Ovary (tissue), 9 donors: ENCODE measurements around the gene EFNA4. TPM values are rescaled to one million over a fixed set of nuclear protein-coding genes. Genes with fewer than 3 reads are reported as not detected.

ENCODE experiments used
- DNase-seq, 5 donors: peaks; one replicate each; pipeline ENCODE4 v3.0.0-alpha.2; 2019 to 2020
- H3K27ac ChIP-seq, 2 donors: fragments of 200-600 bp; one replicate each; pipeline versions ENCODE4 v1.5.1 to v1.8.0; 2019 to 2022
- H3K27me3 ChIP-seq: fragments of 200-600 bp; one replicate; pipeline ENCODE4 v1.8.0; 2022
- H3K36me3 ChIP-seq: fragments of 200-600 bp; sonication (generic); one replicate; pipeline ENCODE4 v1.5.1; 2019
- H3K4me1 ChIP-seq: one replicate; pipeline ENCODE4 v1.8.1; 2013; ENCODE audit warnings: mild to moderate bottlenecking, moderate library complexity; ENCODE audit not compliant: insufficient read depth
- H3K4me3 ChIP-seq: fragments of 200-600 bp; sonication (generic); one replicate; pipeline ENCODE4 v1.5.1; 2017
- H3K9me3 ChIP-seq, 2 donors: fragments of 200-600 bp in 1 of 2; sonication (generic) in 1 of 2; one replicate each; pipeline versions ENCODE4 v1.5.1 to v1.8.1; 2013 to 2019; ENCODE audit warnings: mild to moderate bottlenecking in 1 of 2, moderate library complexity in 1 of 2
- EP300 ChIP-seq: sonication (generic); formaldehyde crosslinking; IDR thresholded peaks from one replicate; pipeline ENCODE4 v1.6.1; 2017; ENCODE audit warnings: antibody characterized with exemption
- POLR2A ChIP-seq: fragments of 450-650 bp; IDR thresholded peaks from one replicate; pipeline ENCODE4 v1.6.1; 2017; ENCODE audit warnings: antibody characterized with exemption, mild to moderate bottlenecking, moderate library complexity
- WGBS, 3 donors: extraction: QIAGEN DNeasy Blood & Tissue Kit in 1 of 3; methylation state at CpG; one replicate each; pipeline versions ENCODE4 v1.1.5 to v1.1.7; 2013 to 2017; 5-methylcytosine and 5-hydroxymethylcytosine counted together
- intact Hi-C, 4 donors: fragments of 100-400 bp; cut with DNase I; formaldehyde crosslinking; loops; one replicate each; pipeline versions ENCODE4 v1.11.0 to v1.15.1; 2022 to 2023
- polyA plus RNA-seq, 2 donors: library from polyadenylated mRNA; stranded (reverse); fragments of 200-250 nt in 1 of 2; fragments of 350-450 nt in 1 of 2; fragmentation: Illumina TruSeq in 1 of 2; extraction: RNeasy Lipid Tissue Mini Kit (QIAGEN cat#74804) in 1 of 2; gene quantifications; one replicate each; pipeline ENCODE4 v1.2.3, GENCODE V29; 2013 to 2014
- total RNA-seq, 7 donors: library from RNA; depleted of rRNA in 2 of 7; stranded (reverse); fragments of >200 nt in 2 of 7; fragmentation: NEBNext Ultra II Directional in 3 of 7; extraction: Animal tissue kit (Norgen Biotek cat#: 25700) in 3 of 7; gene quantifications; one replicate each; pipeline versions ENCODE4 v1.1.0 to v1.2.4, GENCODE V29; 2016 to 2023
- TF ChIP-seq, protein P1 (sequence below), 3 donors: fragments of 450-650 bp in 2 of 3; fragments of 200-600 bp in 1 of 3; IDR thresholded peaks; one replicate each; pipeline versions ENCODE4 v1.5.1 to v1.8.0; 2016 to 2022; ENCODE audit warnings: antibody characterized with exemption in 3 of 3, mild to moderate bottlenecking in 1 of 3
- donor health status: DM: no; HTN: no; CAD: no; lungs with moderate emphysema.
- donor health status: DM: no; HTN: no; CAD: no.
- donor health status: Bipolar disorder and iron deficiency.
- donor health status: DM: yes; HTN: yes; CAD: no.
- donor health status: DM: no; HTN: no; CAD: no.
- donor health status: DM: yes; HTN: yes; CAD: no.

EFNA4 gene
- total and polyA plus RNA-seq, 9 donors, result 7.3 to 14.1 (median 10.6) TPM

DNA sequence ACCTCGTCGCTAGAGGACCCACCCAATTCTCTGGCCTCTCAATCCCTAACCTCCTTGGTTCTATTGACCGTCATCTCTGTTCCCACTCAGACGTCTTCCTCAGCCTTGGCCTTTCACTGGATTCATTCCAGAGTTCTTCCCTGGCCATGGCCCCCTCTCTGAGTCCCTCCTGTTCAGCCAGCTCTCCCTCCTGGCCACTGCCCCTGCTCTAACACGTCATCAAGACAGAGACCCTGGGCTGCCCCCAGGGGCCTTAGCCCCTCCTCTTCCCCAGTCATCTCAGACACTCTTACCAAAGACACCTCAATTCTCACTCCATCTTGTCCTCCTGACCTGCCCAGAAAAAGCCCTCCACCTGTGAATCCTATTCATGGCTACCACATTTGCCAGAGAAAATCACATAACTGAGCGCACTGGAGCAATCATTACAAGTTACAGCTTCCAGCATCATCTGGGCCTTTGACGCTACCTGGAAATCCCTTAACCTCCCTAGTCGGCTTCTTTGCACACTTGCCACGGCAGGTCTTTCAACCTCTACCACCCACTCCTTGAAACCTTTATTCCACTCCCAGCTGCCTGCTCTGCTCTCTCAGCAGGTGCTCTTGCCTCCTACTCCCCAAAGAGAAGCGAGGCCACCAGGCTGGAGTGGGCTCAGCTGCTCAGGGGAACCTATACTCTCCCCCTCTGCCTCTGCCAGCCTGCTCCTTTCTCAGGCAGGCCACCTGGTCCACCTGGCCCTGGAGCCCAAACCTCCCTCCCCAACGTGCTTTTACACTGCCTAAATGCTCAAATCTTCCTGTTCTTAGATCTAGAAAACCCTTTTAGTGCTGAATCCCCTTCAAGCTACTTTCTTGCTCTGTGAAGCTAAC is 43.9 kb upstream of the EFNA4 start:
- Histone ChIP-seq H3K36me3 (no peaks in the 10 kb centered on the region), H3K27ac (no peak overlapping the region), H3K27me3 (no peaks in the 10 kb centered on the region), H3K4me3 (no peak overlapping the region), H3K4me1 (peaks cover 6% of the 10 kb centered on the region), H3K9me3 (no peaks in the 10 kb centered on the region)
- intact Hi-C loops, result loop anchor here in 1 of 4 donors (5.0 kb wide), 1 partner anchor 33 kb away; the partner anchor contains the start of gene ADAM15
- TF ChIP-seq, protein P1, sequence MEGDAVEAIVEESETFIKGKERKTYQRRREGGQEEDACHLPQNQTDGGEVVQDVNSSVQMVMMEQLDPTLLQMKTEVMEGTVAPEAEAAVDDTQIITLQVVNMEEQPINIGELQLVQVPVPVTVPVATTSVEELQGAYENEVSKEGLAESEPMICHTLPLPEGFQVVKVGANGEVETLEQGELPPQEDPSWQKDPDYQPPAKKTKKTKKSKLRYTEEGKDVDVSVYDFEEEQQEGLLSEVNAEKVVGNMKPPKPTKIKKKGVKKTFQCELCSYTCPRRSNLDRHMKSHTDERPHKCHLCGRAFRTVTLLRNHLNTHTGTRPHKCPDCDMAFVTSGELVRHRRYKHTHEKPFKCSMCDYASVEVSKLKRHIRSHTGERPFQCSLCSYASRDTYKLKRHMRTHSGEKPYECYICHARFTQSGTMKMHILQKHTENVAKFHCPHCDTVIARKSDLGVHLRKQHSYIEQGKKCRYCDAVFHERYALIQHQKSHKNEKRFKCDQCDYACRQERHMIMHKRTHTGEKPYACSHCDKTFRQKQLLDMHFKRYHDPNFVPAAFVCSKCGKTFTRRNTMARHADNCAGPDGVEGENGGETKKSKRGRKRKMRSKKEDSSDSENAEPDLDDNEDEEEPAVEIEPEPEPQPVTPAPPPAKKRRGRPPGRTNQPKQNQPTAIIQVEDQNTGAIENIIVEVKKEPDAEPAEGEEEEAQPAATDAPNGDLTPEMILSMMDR (IDR thresholded peaks at IDR 0.05), result no peak
- DNase-seq, result no peak
- 72 to 79% (median 75%) methylated on average over 11 of the region's 11 CpGs for WGBS, 3 donors

DNA sequence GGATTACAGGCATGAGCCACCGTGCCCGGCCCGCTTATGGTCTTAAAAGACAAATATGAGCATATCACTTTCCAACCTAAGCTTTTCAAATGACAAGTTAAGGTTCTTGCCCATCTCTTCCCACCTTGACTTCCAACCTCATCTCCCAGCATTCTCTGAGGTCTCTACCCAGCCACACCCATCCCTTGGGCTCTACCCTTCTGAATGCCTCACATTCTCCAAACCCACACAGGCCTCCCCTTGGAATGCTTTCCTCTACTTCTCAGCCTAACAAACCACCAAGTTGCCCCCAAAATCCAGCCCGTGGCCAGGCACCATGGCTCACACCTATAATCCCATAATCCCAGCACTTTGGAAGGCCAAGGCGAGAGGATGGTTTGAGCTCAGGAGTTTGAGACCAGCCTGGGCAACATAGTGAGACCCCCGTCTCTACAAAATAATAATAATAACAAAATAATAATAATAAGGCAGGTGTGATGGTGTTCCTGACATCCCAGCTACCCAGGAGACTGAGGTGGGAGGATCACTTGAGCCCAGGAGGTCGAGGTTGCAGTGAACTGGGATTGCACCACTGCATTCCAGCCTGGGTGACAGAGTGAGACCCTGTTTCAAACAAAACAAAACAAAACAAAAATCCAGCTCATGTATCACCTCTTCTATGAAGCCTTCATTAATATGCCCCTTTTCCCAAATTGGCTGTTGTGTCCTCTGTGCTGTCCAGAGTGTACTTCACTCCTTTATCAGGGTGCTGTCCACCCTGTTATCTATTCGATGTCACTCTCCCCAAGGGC is 41.2 kb upstream of the EFNA4 start:
- DNase-seq, result no peak
- Histone ChIP-seq H3K4me3 (no peak overlapping the region), H3K27me3 (no peaks in the 10 kb centered on the region), H3K36me3 (no peaks in the 10 kb centered on the region), H3K27ac (no peak overlapping the region), H3K4me1 (peaks cover 4% of the 10 kb centered on the region), H3K9me3 (no peaks in the 10 kb centered on the region)
- intact Hi-C loops, result no loop called here
- WGBS, 3 donors, result 78 to 85% (median 81%) methylated on average over 8 of the region's 8 CpGs
- TF ChIP-seq POLR2A, result no peak
- TF ChIP-seq, protein P1 (IDR thresholded peaks at IDR 0.05), result no peak
- no peak for TF ChIP-seq EP300

DNA sequence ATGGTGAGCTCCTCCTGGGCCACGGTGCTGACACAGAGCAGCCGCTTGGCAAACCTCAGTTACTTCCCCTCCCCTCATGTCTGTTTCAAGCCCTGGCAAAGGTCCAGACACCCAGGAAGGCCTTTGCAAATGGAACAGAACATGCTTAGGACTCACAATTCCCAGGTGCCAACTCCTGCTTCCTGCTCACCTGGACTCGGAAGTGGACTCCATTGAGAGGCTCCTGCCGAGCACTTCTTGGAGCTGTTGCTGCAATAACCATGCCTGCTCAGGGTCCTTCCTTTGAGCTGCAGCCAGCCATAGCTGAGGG is 40.7 kb upstream of the EFNA4 start:
- TF ChIP-seq POLR2A (no peak), EP300 (no peak)
- TF ChIP-seq, protein P1 (IDR thresholded peaks at IDR 0.05), result no peak
- intact Hi-C loops, result no loop called here
- no peak overlapping the region for H3K27ac ChIP-seq
- peaks cover 2% of the 10 kb centered on the region for H3K4me1 ChIP-seq
- DNase-seq, result peak in 1 of 5 donors; percentile 22
- H3K36me3 ChIP-seq, result no peaks in the 10 kb centered on the region
- no peaks in the 10 kb centered on the region for H3K9me3 ChIP-seq
- H3K4me3 ChIP-seq, result no peak overlapping the region
- no peaks in the 10 kb centered on the region for H3K27me3 ChIP-seq
- WGBS, 3 donors, result 63 to 67% (median 64%) methylated on average over 4 of the region's 4 CpGs

DNA sequence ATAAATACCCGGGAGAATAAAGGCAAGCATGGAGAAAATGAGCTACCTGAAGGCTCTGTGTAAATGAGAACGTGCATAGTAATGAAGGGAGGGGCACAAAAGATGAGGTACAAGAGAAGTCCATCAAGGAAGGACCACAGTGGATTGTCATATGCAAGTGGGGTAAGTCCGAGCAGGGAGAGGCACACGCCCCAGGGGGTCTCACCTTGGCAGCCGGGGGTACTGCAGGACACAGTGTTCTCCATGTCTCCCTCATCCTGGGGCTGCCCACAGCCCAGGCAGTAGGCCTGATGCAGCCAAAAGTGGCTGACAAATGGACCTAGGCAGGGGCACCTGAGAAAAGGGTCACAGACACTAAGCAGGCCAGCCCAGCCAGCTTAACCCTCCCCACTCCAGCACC is 39.9 kb upstream of the EFNA4 start:
- intact Hi-C loops, result no loop called here
- Histone ChIP-seq H3K9me3 (no peaks in the 10 kb centered on the region), H3K36me3 (no peaks in the 10 kb centered on the region), H3K27me3 (no peaks in the 10 kb centered on the region), H3K27ac (no peak overlapping the region), H3K4me1 (no peaks in the 10 kb centered on the region), H3K4me3 (no peak overlapping the region)
- whole genome bisulfite sequencing, 3 donors, result 73 to 84% (median 78%) methylated on average over 5 of the region's 5 CpGs
- TF ChIP-seq, protein P1 (IDR thresholded peaks at IDR 0.05), result no peak
- TF ChIP-seq POLR2A, result no peak
- TF ChIP-seq EP300, result no peak
- DNase-seq, result no peak
